NCI-H2107 treated with DMSO at 0.1 percent for 48 hours (cell line): ENCODE data around the gene PHOSPHO1.
"Not testable (repeated sequence)": the region's sequence is repeated elsewhere in the genome, so short reads cannot be mapped to it uniquely, and the experiment has no call there.

Experiments used
- DNase-seq: peaks from one replicate; lab custom pipeline; 2025; ENCODE audit not compliant: unreplicated experiment; lab: John Stamatoyannopoulos, UW

The PHOSPHO1 gene

DNA sequence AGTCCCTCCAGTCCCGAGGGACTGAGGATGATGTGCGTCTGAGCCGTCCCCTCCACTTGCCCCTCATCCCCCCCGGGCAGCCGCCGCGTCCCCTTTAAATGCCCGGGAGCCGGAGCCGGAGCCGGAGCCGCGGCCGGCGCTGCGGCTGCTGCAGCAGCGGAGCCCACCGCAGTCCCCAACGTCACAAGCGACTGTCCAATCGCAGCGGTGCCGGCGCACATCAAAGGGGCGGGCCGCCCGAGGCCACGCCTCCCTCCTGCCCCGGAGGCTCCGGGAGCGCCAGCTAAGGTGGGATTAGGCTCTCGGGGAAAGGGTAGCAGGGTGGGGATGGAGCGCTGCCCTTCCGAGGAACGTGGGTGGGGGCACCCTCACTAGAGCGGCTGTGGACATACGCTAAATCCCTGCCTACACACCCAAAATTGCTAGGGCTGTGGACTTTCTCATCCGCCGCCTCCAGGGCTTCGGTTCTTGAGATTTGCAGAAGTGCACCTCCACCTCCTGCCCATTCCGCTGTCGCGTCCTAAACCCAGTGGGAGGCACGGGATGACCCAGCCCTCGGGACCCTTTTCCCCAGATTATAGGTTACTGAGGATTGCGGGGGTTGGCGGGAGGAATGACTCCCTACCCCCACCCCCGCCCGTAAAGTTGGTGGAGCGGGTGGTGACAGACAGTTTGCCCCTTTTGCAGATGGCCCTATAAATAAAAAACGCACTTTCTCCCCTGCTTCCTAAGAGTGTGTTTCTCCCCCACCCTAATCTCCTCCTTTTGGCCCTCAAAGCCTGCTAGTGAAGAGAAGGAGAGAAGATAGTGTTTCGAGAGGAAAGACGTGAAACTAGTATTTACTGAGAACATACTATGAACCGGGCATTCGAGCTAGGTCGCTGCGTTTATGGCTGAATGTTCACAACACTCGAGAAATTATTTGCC is at the start of gene PHOSPHO1:
Gene PHOSPHO1, minus strand, starts transcription at position 152 of the 927 bp plus-strand sequence. CDS start 4,096 bp downstream, outside the sequence.
- DNase-seq: peak; percentile 13

DNA sequence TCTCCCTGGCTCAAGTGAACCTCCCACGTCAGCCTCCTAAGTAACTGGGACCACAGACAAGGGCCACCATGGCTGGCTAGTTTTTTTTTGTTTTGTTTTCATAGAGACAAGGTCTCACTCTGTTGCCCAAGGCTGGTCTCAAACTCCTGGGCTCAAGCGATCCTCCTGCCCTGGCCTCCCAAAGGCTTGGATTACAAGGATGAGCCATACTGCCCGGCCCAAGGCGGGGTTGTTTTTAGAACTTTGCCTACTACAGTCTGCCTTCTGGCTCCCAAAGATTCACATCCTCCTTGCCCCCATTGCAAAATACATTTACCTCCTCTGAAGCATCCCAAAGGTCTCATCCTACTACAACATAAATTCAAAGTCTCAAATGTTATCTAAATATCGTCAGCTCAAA is 49.5 kb upstream of the PHOSPHO1 start:
- no peak for DNase-seq

- not testable (repeated sequence) for DNase-seq
These were observed 48.9 kb upstream of the PHOSPHO1 start for GRCh38 chr17:49279263-49280015.

GRCh38 chr17:49278076-49278475 is 47.5 kb upstream of the PHOSPHO1 start:
- no peak for DNase-seq

GRCh38 chr17:49277638-49278037 is 47.1 kb upstream of the PHOSPHO1 start:
- no peak for DNase-seq

DNA sequence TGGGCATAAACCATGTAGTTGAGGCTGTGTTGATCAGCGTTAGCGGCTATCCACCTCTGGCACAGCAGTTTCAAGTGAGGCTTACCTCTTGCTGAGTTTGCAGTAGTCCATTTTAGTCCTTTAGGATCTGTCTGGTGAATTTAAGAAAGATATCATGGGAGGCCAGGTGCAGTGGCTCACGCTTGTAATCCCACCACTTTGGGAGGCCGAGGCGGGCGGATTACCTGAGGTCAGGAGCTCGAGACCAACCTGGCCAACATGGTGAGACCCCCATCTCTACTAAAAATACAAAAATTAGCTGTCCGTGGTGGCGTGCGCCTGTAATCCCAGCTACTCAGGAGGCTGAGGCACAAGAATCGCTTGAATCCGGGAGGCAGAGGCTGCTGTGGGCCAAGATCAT is 45.4 kb upstream of the PHOSPHO1 start:
- not testable (repeated sequence) for DNase-seq

DNA sequence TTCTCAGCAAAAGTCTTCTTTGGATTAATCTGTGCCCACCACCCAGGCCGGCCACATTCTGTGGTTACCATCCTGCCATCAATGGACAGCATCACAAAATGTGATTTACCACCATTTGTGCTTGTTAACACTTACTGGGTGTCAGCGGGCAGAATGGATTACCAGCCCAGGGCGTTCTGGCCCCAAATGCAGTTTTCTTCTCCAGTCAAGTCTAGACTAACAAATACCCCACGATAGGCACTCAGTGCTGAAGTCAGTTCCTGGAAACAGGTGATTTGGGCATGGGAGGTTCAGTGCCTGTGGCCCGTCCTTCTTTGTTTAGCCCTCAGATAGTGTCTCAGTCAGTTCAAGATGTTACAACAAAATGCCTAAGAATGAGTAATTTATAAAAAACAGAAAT is 38.8 kb upstream of the PHOSPHO1 start:
- DNase-seq: no peak

- no peak for DNase-seq
These were observed 37.3 kb upstream of the PHOSPHO1 start for GRCh38 chr17:49267912-49268311.

- DNase-seq: no peak
These were observed 35.6 kb upstream of the PHOSPHO1 start for GRCh38 chr17:49266233-49266632.

GRCh38 chr17:49261540-49261939 is 31.0 kb upstream of the PHOSPHO1 start:
- DNase-seq: not testable (repeated sequence)

- no peak for DNase-seq
These were observed 30.3 kb upstream of the PHOSPHO1 start for GRCh38 chr17:49260817-49261291.

DNA sequence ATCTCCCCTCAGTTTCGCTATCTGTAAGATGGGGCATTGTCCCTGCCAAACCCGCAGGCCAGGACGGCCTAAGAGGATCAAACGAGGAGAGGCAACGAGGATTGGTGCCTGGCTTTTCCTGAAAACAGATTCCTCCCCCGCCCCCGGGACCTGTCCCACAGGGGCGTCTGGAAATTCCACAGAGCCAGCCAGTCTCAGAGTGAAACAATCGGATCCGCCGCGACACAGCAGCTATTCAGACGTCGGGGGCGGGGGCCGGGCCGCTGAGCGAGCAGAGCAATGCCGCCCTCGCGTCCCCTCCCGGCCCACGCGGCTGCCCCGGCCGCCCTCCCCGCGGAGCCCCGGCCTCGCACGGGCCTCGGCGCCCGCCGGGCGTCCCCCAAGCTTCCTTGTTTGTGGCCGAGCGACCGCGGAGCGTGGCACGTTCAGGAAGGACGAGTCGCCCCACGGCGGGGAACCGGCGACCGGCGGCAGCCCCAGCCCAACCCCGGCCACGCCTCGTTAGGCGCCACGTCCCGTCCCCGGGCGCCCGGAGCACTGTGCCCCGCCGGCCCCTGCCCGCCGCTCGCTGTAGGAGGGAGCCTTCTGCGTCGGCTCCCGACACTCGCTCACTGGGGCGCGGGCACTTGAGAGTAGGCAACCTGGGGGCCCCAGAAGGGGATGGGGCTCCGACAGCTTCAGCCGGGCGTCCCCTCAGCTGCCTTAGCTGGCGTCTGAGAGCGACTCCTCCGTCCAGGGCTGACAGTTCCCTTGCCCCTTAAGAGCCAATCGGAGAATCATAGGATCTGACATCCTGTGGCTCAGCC is 29.6 kb upstream of the PHOSPHO1 start:
- no peak for DNase-seq

- DNase-seq: no peak
These were observed 29.1 kb upstream of the PHOSPHO1 start for GRCh38 chr17:49259663-49260010.

DNA sequence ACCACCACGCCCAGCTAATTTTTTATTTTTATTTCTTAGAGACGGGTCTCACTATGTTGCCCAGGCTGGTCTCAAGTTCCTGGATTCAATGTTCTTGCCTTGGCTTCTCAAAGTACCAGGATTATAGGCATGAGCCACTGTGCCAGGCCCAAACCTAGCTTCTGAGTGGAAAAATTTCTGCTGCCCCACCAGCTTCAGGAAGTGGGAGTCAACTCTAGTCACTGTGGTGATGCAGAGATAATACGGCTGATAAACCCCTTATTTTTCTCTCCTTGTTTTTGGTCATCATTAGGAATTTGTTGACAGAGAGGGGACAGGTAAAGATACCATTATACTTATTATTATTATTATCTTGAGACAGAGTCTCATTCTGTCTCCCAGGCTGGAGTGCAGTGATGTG is 27.8 kb upstream of the PHOSPHO1 start:
- DNase-seq: no peak

GRCh38 chr17:49255125-49255524 is 24.5 kb upstream of the PHOSPHO1 start:
- DNase-seq: no peak

- DNase-seq: no peak
These were observed 23.5 kb upstream of the PHOSPHO1 start for GRCh38 chr17:49254066-49254465.

DNA sequence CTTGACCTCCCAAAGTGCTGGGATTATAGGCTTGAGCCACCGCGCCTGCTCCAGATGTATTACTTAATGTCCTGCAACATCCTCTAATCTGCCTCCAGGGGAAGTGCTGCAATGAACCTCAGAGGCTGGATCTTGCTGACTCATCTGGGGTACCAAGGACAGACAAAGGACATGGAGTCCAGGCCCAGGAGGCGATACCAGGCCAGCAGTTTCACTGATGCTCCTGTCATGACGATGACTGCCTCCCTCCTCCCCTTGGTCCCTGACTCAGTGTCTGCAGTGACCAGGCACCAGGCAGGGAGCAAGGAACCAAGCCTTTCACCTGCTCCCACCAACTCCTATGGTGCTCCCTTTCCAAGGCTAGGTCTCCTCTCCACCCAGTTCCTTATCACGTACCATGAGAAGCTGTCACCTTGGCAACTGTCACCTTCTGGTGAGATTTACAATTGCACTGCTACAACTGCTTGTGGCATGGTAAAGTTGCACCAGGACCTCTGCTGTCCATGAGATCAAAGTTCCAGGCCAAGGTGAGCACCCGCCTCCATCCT is 21.6 kb upstream of the PHOSPHO1 start:
- no peak for DNase-seq

DNA sequence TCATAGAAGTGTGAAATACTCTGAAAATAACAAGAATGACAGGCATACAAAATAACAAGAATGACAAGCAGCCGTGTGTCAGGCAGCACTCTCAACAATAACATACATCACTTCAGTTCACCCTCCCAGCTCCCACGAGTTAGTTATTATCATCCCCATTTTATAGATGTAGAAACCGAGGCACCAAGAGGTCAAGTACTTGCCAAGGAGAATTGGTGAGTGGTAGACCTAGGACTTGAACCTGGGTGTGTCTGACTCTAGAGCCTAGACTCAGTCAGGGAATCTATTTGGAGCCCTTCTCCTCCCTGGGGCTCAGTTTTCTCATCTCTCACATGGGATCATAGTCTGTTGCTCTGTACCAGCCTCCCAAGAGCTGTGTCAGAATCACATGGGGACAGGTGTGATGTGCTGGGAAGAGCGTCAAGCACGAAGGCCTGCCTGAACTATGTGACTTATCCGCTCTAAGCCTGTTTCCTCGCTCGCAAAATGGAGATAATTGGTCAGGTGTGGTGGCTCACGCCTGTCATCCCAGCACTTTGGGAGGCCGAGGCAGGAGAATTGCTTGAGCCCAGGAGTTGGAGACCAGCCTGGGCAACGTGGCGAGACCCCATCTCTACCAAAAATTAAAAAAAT is 19.4 kb upstream of the PHOSPHO1 start:
- no peak for DNase-seq

GRCh38 chr17:49249292-49249794 is 18.8 kb upstream of the PHOSPHO1 start:
- DNase-seq: no peak

DNA sequence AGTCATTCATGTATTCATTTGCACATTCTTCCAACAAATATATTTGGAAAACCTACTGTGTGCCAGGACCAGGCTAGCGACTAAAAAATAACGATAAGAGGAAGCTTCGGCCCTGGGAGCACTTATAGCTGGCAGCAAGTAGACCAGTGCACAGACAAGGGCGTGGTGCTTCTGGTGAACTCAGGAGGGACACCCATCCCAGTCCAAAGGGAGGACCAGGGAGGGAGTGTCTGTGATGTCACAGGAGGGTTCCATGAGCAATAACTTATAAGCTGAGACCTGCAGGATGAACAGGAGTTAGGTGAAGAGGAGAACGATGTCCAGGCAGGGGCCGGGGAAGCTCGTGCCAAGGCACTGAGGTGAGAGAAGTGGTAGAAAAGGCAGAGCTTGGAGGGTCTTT is 17.4 kb upstream of the PHOSPHO1 start:
- DNase-seq: no peak
